Mesendoderm (in vitro differentiated cells): ENCODE results near the gene ATG101.

ENCODE experiments used
- DNase-seq: peaks from one replicate; pipeline ENCODE4 v3.0.0; 2013
- H2AK5ac ChIP-seq: 2 replicates; pipeline ENCODE4 v1.6.1; 2013; ENCODE audit warnings: low read length, inconsistent platforms
- H2BK120ac ChIP-seq: 2 replicates; pipeline ENCODE4 v1.6.1; 2013; ENCODE audit warnings: low read depth, mild to moderate bottlenecking, low read length, moderate library complexity, mixed read lengths
- H2BK15ac ChIP-seq: replicated peaks from 2 replicates; pipeline ENCODE4 v1.6.1; 2013; ENCODE audit warnings: low read depth, mild to moderate bottlenecking, moderate library complexity
- H2BK5ac ChIP-seq: 2 replicates; pipeline ENCODE4 v1.6.1; 2013; ENCODE audit warnings: low read length, inconsistent platforms
- H3K18ac ChIP-seq: 2 replicates; pipeline ENCODE4 v1.6.1; 2013; ENCODE audit warnings: mild to moderate bottlenecking, low read length, mixed read lengths
- H3K23ac ChIP-seq: one replicate; pipeline ENCODE4 v1.6.1; 2013; ENCODE audit warnings: low read length
- H3K27ac ChIP-seq: 2 replicates; pipeline ENCODE4 v1.5.1; 2013; ENCODE audit warnings: low read depth, mild to moderate bottlenecking, inconsistent platforms, low read length, moderate library complexity
- H3K27me3 ChIP-seq: 2 replicates; pipeline ENCODE4 v1.6.1; 2013; ENCODE audit warnings: low read length, control low read depth, mild to moderate bottlenecking, inconsistent platforms; ENCODE audit not compliant: insufficient read depth, poor library complexity
- H3K36me3 ChIP-seq: 2 replicates; pipeline ENCODE4 v1.6.1; 2013; ENCODE audit warnings: low read length, inconsistent platforms; ENCODE audit not compliant: control insufficient read depth, insufficient read depth
- H3K4ac ChIP-seq: one replicate; pipeline ENCODE4 v1.6.1; 2013; ENCODE audit warnings: low read depth, mild to moderate bottlenecking, low read length, moderate library complexity
- H3K4me1 ChIP-seq: 2 replicates; pipeline ENCODE4 v1.6.1; 2013; ENCODE audit warnings: low read depth, low read length, inconsistent platforms; ENCODE audit not compliant: control insufficient read depth
- H3K4me2 ChIP-seq: 2 replicates; pipeline ENCODE4 v1.6.1; 2013; ENCODE audit warnings: low read length
- H3K4me3 ChIP-seq: 2 replicates; pipeline ENCODE4 v1.5.1; 2013; ENCODE audit warnings: mild to moderate bottlenecking, low read length
- H3K56ac ChIP-seq: one replicate; pipeline ENCODE4 v1.6.1; 2013; ENCODE audit warnings: low read length
- H3K79me1 ChIP-seq: 2 replicates; pipeline ENCODE4 v1.6.1; 2013; ENCODE audit warnings: low read length, inconsistent platforms
- H3K79me2 ChIP-seq: 2 replicates; pipeline ENCODE4 v1.6.1; 2013; ENCODE audit warnings: mild to moderate bottlenecking, low read length; ENCODE audit not compliant: control insufficient read depth, insufficient read depth
- H3K9ac ChIP-seq: 2 replicates; pipeline ENCODE4 v1.6.1; 2013; ENCODE audit warnings: low read length, inconsistent platforms
- H4K5ac ChIP-seq: one replicate; pipeline ENCODE4 v1.6.1; 2013; ENCODE audit warnings: low read length
- H4K8ac ChIP-seq: one replicate; pipeline ENCODE4 v1.6.1; 2013; ENCODE audit warnings: low read depth, mild to moderate bottlenecking, control low read depth, low read length, moderate library complexity
- WGBS: extraction: QIAGEN DNeasy Blood & Tissue Kit; methylation state at CpG from one replicate; pipeline ENCODE4 v1.1.7; 2013; ENCODE audit warnings: low lambda C conversion rate, missing lambda C conversion rate; ENCODE audit not compliant: insufficient coverage; ENCODE audit errors: extremely low coverage; 5-methylcytosine and 5-hydroxymethylcytosine counted together

ATG101 gene

DNA sequence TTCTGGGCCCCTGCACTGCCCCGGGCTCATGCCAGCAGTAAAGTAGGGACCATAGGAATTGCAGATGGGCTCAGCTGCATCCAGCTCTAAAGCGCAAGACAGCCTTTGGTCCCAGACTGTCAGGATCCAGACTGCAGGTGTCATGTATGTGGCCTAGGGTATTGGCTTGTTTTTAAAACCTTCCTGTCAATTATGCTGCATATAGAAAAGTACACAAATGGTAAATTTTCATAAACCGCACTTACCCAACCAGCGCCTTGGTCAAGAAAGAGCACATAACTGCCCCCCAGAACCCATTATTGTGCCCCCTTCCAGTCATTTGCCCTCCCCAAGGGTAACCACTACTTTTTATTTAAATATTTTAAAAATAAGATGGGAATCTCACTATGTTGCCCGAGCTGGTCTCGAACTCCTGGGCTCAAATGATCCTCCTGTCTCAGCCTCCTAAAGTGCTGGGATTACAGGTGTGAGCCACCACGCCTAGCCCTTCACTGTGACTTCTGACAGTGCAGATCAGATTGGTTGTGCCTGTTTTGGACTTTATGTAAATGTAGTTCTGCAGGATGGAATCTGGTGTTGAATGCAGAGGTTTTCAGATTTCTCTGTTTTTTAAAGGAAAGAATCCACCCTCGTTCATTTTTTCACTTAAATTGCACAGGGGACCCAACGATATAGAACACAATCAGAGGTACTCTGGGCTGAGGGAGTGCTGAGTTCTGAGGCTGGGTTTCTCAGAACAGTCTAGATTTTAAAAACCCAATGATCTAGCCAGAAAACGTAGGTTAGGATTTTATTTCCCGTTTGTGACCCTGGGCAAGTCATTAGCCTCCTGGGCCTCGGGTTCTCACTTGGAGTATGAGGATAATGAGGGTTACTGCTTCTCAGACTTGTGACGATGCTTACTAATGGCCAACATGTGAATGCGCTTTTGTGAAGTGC, 11.9 kb upstream of the ATG101 start:
- no peak overlapping the region for H3K4me3 ChIP-seq
- no peak overlapping the region for H3K23ac ChIP-seq
- H2AK5ac ChIP-seq, result no peak overlapping the region
- H3K27me3 ChIP-seq, result no peaks in the 10 kb centered on the region
- no peak overlapping the region for H3K18ac ChIP-seq
- DNase-seq, result no peak
- WGBS, result no CpG with 5 or more reads among the region's 14 CpGs
- H3K56ac ChIP-seq, result no peak overlapping the region
- H3K4me2 ChIP-seq, result no peak overlapping the region
- no peak overlapping the region for H4K5ac ChIP-seq
- no peaks in the 10 kb centered on the region for H3K79me2 ChIP-seq
- H3K4ac ChIP-seq, result no peak overlapping the region
- H3K79me1 ChIP-seq, result no peaks in the 10 kb centered on the region
- H2BK15ac ChIP-seq, result no peak overlapping the region
- H3K36me3 ChIP-seq, result no peaks in the 10 kb centered on the region
- no peak overlapping the region for H2BK120ac ChIP-seq
- no peak overlapping the region for H4K8ac ChIP-seq
- no peak overlapping the region for H2BK5ac ChIP-seq
- H3K27ac ChIP-seq, result no peak overlapping the region
- H3K4me1 ChIP-seq, result no peaks in the 10 kb centered on the region
- no peak overlapping the region for H3K9ac ChIP-seq

DNA sequence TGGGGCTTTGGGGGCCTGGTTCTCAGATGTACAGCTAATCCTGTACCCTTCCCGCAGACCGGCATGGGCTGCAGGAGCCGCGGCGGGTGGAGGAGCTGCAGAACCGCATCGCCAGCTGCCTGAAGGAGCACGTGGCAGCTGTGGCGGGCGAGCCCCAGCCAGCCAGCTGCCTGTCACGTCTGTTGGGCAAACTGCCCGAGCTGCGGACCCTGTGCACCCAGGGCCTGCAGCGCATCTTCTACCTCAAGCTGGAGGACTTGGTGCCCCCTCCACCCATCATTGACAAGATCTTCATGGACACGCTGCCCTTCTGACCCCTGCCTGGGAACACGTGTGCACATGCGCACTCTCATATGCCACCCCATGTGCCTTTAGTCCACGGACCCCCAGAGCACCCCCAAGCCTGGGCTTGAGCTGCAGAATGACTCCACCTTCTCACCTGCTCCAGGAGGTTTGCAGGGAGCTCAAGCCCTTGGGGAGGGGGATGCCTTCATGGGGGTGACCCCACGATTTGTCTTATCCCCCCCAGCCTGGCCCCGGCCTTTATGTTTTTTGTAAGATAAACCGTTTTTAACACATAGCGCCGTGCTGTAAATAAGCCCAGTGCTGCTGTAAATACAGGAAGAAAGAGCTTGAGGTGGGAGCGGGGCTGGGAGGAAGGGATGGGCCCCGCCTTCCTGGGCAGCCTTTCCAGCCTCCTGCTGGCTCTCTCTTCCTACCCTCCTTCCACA, 11.0 kb upstream of the ATG101 start:
- no peak for DNase-seq

DNA sequence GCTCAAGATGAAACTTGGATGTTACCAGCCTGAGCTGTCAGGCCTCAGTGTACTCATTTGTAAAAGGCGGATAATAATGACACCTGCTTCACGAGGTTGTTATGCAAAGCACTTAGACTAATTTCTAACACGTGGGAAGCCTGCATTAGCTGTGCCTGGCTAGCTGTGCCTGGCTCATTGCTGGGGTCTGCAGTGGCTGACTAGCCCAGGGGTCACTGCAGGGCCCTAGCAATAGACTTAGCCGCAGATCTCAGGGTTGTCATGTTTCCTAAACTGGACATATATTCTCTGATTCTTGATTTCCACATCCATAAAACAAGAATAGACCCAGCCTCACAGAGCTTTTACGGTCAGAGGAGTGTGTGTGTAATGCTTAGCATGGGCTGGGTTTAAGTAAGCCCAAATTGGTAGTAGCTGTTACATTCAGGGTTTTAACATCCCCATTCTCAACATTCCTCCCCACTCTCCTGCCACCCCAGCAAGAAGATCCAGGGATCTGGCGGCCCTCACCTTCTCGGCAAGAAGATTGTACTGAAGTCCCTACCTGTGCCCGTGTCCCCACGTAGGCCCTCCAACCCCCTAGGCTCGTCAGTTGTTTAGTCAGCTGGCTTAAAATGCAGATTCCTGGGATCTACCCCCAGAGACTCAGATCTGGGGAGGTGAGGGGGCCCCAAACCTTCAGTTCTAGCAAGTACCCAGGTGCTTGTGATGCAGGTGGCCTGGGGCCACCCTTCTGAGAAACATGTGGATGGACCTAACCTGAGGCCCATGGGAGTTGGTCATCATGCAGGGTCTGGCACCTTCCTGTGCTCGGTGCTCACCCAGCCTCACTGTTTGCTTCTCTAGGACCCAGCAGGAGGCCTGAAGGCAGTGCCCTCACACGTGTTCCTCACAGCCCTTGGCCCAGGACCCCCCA, 9.9 kb upstream of the ATG101 start:
- no peaks in the 10 kb centered on the region for H3K79me2 ChIP-seq
- H2BK120ac ChIP-seq, result no peak overlapping the region
- H3K4me1 ChIP-seq, result no peaks in the 10 kb centered on the region
- no peak overlapping the region for H3K9ac ChIP-seq
- H3K56ac ChIP-seq, result no peak overlapping the region
- no peak overlapping the region for H4K5ac ChIP-seq
- no peak overlapping the region for H3K4ac ChIP-seq
- H2BK5ac ChIP-seq, result no peak overlapping the region
- H3K4me2 ChIP-seq, result no peak overlapping the region
- H2AK5ac ChIP-seq, result no peak overlapping the region
- H3K4me3 ChIP-seq, result no peak overlapping the region
- no peak for DNase-seq
- WGBS, result no CpG with 5 or more reads among the region's 12 CpGs
- H3K23ac ChIP-seq, result no peak overlapping the region
- no peak overlapping the region for H3K18ac ChIP-seq
- H3K79me1 ChIP-seq, result no peaks in the 10 kb centered on the region
- H3K36me3 ChIP-seq, result no peaks in the 10 kb centered on the region
- no peak overlapping the region for H4K8ac ChIP-seq
- H2BK15ac ChIP-seq, result no peak overlapping the region
- H3K27ac ChIP-seq, result no peak overlapping the region
- no peaks in the 10 kb centered on the region for H3K27me3 ChIP-seq

More for the DNA sequence above, 11.0 kb upstream of the ATG101 start:
- Histone ChIP-seq H2BK5ac (no peak overlapping the region), H2BK120ac (no peak overlapping the region), H4K8ac (no peak overlapping the region), H3K4me2 (no peak overlapping the region), H3K9ac (no peak overlapping the region), H3K4ac (no peak overlapping the region), H3K27me3 (no peaks in the 10 kb centered on the region), H2BK15ac (no peak overlapping the region), H4K5ac (no peak overlapping the region), H3K4me3 (no peak overlapping the region), H3K18ac (no peak overlapping the region), H3K79me1 (no peaks in the 10 kb centered on the region), H3K4me1 (no peaks in the 10 kb centered on the region), H3K56ac (no peak overlapping the region), H3K23ac (no peak overlapping the region), H2AK5ac (no peak overlapping the region), H3K79me2 (no peaks in the 10 kb centered on the region), H3K36me3 (no peaks in the 10 kb centered on the region), H3K27ac (no peak overlapping the region)
- no CpG with 5 or more reads among the region's 25 CpGs for WGBS

DNA sequence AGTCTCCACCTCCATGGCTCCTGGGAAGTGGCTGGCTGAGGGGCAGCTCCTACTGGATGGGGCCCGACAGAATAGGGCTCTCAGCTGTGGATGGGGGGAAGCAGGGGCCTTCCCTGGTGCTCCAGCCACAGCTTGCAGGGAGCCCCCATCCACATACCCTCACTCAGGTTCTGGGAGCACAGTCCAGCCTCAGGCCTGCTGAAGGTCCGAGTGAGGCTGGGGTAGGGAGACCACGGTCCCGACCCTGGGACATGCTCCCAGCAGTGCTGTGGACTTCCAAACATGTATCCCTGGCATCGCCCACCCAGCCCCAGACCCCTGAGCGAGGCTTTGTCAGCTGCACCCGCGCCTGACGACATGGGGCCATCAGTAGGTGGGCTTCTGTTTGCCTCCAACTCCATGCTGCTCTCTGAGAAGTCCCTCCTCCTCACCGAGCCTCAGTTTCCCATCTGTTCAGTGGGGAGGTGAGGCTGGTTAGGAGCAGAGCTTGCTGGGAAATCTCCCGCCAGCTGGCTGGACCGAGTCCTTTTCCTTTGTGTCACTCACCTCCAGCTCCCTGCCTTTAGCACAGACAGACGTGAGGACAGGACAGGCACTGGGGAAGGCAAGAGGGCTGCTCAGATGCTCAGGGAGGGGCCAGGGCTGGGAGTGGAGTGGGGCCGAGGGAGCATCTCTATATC, 9.1 kb upstream of the ATG101 start:
- H4K5ac ChIP-seq, result no peak overlapping the region
- no peak overlapping the region for H4K8ac ChIP-seq
- no peaks in the 10 kb centered on the region for H3K79me1 ChIP-seq
- H3K36me3 ChIP-seq, result no peaks in the 10 kb centered on the region
- H2BK5ac ChIP-seq, result no peak overlapping the region
- no peak for DNase-seq
- WGBS, result no CpG with 5 or more reads among the region's 14 CpGs
- H3K23ac ChIP-seq, result no peak overlapping the region
- H3K18ac ChIP-seq, result no peak overlapping the region
- H3K79me2 ChIP-seq, result no peaks in the 10 kb centered on the region
- H3K4ac ChIP-seq, result no peak overlapping the region
- H2AK5ac ChIP-seq, result no peak overlapping the region
- H3K27me3 ChIP-seq, result no peaks in the 10 kb centered on the region
- H3K56ac ChIP-seq, result no peak overlapping the region
- H3K4me2 ChIP-seq, result no peak overlapping the region
- H2BK120ac ChIP-seq, result no peak overlapping the region
- no peaks in the 10 kb centered on the region for H3K4me1 ChIP-seq
- H3K27ac ChIP-seq, result no peak overlapping the region
- H2BK15ac ChIP-seq, result no peak overlapping the region
- H3K4me3 ChIP-seq, result no peak overlapping the region
- H3K9ac ChIP-seq, result no peak overlapping the region

DNA sequence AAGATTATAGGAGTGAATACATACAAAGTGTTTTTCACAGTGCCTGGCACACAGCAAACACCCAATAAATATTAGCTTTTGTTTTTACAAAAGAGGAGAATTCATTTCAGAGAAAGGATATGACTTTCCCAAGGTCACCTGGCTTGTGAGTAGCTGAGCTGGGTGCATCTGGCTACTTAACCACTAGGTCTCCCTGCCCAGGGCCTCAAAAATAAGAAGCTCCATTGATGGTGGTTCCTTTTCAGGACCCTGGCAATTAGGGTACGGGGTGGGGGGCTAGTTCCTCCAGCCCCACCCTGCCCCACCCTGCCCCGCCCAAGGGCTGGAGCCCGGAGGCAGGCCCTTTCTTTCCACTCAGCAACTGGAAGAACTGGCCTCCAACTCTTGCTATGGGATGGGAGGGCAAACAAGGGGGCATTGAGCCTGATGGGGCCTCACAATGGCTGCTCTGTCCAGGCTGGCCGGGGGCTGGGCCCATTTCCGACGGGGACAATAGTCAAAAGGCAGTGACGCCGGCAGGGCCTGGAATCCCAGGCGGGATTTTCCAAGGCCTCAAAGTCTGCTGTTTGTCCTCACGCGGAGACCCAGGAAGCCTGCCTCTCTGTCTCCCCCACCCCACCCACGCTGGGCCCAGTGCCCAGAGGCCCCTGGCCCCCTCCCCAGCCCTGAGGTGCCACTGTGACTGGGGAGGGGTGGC, 8.2 kb upstream of the ATG101 start:
- DNase-seq, result no peak
- H3K36me3 ChIP-seq, result no peaks in the 10 kb centered on the region
- no peak overlapping the region for H3K23ac ChIP-seq

More for the DNA sequence above, 8.2 kb upstream of the ATG101 start:
- WGBS, result no CpG with 5 or more reads among the region's 12 CpGs
- Histone ChIP-seq H3K79me1 (no peaks in the 10 kb centered on the region), H3K9ac (no peak overlapping the region), H3K56ac (no peak overlapping the region), H2BK120ac (no peak overlapping the region), H2BK15ac (no peak overlapping the region), H3K4me3 (no peak overlapping the region), H2AK5ac (no peak overlapping the region), H3K4me1 (no peaks in the 10 kb centered on the region), H2BK5ac (no peak overlapping the region), H4K8ac (no peak overlapping the region), H3K79me2 (no peaks in the 10 kb centered on the region), H3K4ac (no peak overlapping the region), H3K27ac (no peak overlapping the region), H3K27me3 (no peaks in the 10 kb centered on the region), H3K18ac (no peak overlapping the region), H4K5ac (no peak overlapping the region), H3K4me2 (no peak overlapping the region)
